ENCODE results near the gene MPHOSPH10. TPM values are rescaled to one million over a fixed set of nuclear protein-coding genes. Genes with fewer than 3 reads are reported as not detected.

The MPHOSPH10 gene
- total RNA-seq, 2 donors from 2014 or later = 17.2 to 37.0 TPM

DNA sequence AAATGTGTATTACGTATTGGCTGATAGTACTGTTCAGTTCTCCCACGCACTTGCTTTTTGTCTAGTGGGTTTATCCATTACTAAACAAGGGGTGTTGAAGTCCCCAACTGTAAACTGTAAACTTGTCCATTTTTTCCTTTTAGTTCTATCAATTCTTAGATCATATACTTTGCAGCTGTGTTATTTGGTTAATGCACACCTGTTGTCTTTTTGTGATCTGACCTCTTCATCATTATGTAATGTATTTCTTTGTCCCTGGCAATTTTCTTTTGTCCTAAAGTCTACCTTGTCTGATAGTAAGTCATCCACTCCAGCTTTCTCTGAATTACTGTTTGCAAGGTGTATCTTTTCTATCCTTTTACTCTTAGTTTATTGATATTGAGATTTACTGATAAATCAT is 22.3 kb upstream of the MPHOSPH10 start:
- Histone ChIP-seq H3K4me1 (ENCODE audit: control insufficient read depth in 1 of 2, low read depth in 2 of 2) (no peaks in the 10 kb centered on the region), H3K36me3 (no peaks in the 10 kb centered on the region), H3K4me3 (no peak overlapping the region), H3K27ac (no peak overlapping the region), H3K27me3 (replicated peaks; ENCODE audit: insufficient read depth) (no peaks in the 10 kb centered on the region), H3K9me3 (no peaks in the 10 kb centered on the region)
- DNase-seq (ENCODE audit: low spot score) (no peak), ATAC-seq (ENCODE audit: insufficient number of reproducible peaks, low FRiP score, low read depth) (no peak)
- TF ChIP-seq, protein P1, sequence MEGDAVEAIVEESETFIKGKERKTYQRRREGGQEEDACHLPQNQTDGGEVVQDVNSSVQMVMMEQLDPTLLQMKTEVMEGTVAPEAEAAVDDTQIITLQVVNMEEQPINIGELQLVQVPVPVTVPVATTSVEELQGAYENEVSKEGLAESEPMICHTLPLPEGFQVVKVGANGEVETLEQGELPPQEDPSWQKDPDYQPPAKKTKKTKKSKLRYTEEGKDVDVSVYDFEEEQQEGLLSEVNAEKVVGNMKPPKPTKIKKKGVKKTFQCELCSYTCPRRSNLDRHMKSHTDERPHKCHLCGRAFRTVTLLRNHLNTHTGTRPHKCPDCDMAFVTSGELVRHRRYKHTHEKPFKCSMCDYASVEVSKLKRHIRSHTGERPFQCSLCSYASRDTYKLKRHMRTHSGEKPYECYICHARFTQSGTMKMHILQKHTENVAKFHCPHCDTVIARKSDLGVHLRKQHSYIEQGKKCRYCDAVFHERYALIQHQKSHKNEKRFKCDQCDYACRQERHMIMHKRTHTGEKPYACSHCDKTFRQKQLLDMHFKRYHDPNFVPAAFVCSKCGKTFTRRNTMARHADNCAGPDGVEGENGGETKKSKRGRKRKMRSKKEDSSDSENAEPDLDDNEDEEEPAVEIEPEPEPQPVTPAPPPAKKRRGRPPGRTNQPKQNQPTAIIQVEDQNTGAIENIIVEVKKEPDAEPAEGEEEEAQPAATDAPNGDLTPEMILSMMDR (IDR thresholded peaks at IDR 0.05) = no peak

DNA sequence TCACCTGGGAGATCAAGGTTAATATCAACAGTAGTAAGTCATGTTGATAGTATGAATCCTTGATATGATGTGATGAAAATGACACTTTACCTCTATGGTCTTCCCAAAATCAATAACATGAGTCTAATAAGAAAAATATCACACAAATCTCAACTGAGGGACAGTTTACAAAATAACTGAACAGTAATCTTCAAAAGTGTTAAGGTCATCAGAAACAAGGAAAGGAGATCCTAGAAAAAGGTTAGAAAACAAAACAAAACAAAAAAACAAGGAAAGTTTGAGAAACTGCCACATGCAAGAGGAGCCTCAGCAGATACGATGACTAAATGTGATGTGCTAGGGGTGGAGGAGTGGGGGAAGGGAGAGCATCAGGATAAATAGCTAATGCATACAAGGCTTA is 16.6 kb upstream of the MPHOSPH10 start:
- peaks cover 7% of the 10 kb centered on the region for H3K36me3 ChIP-seq
- no peaks in the 10 kb centered on the region for H3K27me3 ChIP-seq (replicated peaks; ENCODE audit: insufficient read depth)
- TF ChIP-seq, protein P1 (IDR thresholded peaks at IDR 0.05) = no peak
- ATAC-seq (ENCODE audit: insufficient number of reproducible peaks, low FRiP score, low read depth) = no peak
- H3K27ac ChIP-seq = no peak overlapping the region
- H3K4me1 ChIP-seq (ENCODE audit: control insufficient read depth in 1 of 2, low read depth in 2 of 2) = no peaks in the 10 kb centered on the region
- DNase-seq (ENCODE audit: low spot score) = no peak
- H3K4me3 ChIP-seq = no peak overlapping the region
- no peaks in the 10 kb centered on the region for H3K9me3 ChIP-seq

DNA sequence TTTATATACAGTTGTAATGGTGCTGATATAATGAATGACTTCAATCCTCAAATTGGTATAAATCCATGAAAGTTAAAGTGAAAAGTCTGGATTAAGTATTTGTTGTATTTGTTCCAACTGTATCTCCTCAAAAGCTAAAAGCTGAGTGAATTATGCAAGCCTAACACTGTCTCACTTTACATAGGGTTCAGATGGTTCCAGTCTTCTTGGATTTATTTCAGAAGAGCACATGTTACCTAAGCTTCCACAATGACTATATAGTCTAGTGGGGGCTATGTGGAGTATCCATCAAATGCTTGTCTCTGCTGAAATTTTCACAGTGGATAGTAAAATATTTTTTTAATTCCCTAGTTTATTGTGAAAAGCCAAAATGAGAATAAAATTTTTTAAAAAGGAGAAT is 13.4 kb upstream of the MPHOSPH10 start:
- Histone ChIP-seq H3K27me3 (replicated peaks; ENCODE audit: insufficient read depth) (no peaks in the 10 kb centered on the region), H3K36me3 (peaks cover 14% of the 10 kb centered on the region), H3K4me3 (no peak overlapping the region), H3K9me3 (no peaks in the 10 kb centered on the region), H3K4me1 (ENCODE audit: control insufficient read depth in 1 of 2, low read depth in 2 of 2) (no peaks in the 10 kb centered on the region), H3K27ac (no peak overlapping the region)
- ATAC-seq (ENCODE audit: insufficient number of reproducible peaks, low FRiP score, low read depth) (no peak), DNase-seq (ENCODE audit: low spot score) (no peak)
- TF ChIP-seq, protein P1 (IDR thresholded peaks at IDR 0.05) = no peak

DNA sequence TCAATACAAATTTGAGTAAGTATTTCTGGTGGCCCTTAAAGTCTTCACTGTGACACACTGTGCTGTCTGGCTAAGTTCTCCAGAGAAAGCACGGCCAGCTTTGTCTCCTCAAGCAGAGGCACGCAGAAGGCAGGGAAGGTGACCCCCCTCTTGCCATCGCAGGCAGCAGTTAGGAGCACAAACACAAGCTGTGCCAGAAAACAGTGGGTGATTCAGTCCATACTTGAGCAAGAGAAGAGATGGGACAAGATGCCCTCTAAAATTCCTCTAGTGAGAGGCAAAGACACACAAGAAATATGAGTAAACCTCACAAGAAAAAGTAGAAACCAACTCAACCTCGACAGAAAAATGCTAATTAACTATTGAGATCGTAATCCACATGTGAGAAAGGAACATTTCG is 10.2 kb upstream of the MPHOSPH10 start:
- H3K27ac ChIP-seq = no peak overlapping the region
- no peaks in the 10 kb centered on the region for H3K9me3 ChIP-seq
- H3K4me1 ChIP-seq (ENCODE audit: control insufficient read depth in 1 of 2, low read depth in 2 of 2) = no peaks in the 10 kb centered on the region
- TF ChIP-seq, protein P1 (IDR thresholded peaks at IDR 0.05) = no peak
- ATAC-seq (ENCODE audit: insufficient number of reproducible peaks, low FRiP score, low read depth) = no peak
- no peak for DNase-seq (ENCODE audit: low spot score)
- no peak overlapping the region for H3K4me3 ChIP-seq
- H3K27me3 ChIP-seq (replicated peaks; ENCODE audit: insufficient read depth) = no peaks in the 10 kb centered on the region
- H3K36me3 ChIP-seq = peaks cover 8% of the 10 kb centered on the region

DNA sequence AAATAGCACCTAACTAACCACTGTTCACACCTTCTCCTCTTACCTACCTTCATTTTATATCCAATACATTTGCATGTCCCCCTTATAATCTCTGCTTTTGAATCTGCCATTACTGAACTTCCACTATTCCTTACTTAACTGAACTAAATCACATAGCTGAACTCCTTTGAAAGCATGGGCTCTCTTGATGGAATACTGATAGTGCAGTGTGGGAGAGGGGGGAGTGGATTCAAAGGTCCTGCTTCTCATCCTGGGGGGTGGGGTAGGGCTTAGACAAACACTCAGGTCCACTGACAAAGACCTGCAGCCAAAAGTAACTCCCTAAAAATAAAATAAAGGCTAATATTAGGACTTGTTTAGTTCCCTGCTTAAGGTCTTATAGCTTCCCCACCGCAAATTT is 9.0 kb upstream of the MPHOSPH10 start:
- no peak overlapping the region for H3K27ac ChIP-seq
- peaks cover 8% of the 10 kb centered on the region for H3K36me3 ChIP-seq
- DNase-seq (ENCODE audit: low spot score) = no peak
- H3K27me3 ChIP-seq (replicated peaks; ENCODE audit: insufficient read depth) = no peaks in the 10 kb centered on the region
- H3K4me1 ChIP-seq (ENCODE audit: control insufficient read depth in 1 of 2, low read depth in 2 of 2) = no peaks in the 10 kb centered on the region
- TF ChIP-seq, protein P1 (IDR thresholded peaks at IDR 0.05) = no peak
- ATAC-seq (ENCODE audit: insufficient number of reproducible peaks, low FRiP score, low read depth) = no peak
- H3K4me3 ChIP-seq = no peak overlapping the region
- H3K9me3 ChIP-seq = no peaks in the 10 kb centered on the region

Data from thoracic aorta (tissue), 2 donors.